ENCODE measurements around the gene IVL.

GRCh38 chr1:152876827-152877226, 31.5 kb upstream of the IVL start:
- TF ChIP-seq CTCF (IDR thresholded peaks at IDR 0.05) (no peak), POLR2A (IDR thresholded peaks at IDR 0.05) (no peak)
